H1 (cell line): ENCODE results near the gene CD226. TPM values are rescaled to one million over a fixed set of nuclear protein-coding genes. Genes with fewer than 3 reads are reported as not detected.
A peak's percentile ranks its signal among the peaks of the same experiment; 100 is the strongest.

Experiments
- CTCF ChIA-PET: fragments of 300-600 bp; sonication (Branson Sonifier 250); formaldehyde crosslinking; loops from one replicate; lab custom pipeline; 2021; ENCODE audit not compliant: partially characterized antibody; lab: Charles Lee
- POLR2A ChIA-PET: fragments of 300-600 bp; sonication (Branson Sonifier 250); formaldehyde crosslinking; loops from one replicate; lab custom pipeline; 2021; ENCODE audit warnings: inconsistent platforms; ENCODE audit not compliant: partially characterized antibody; lab: Charles Lee
- DNase-seq, 2 experiments: peaks; one replicate each; pipeline versions ENCODE4 v3.0.0 to v3.0.0-alpha.2; 2010 to 2022; ENCODE audit warnings: low spot score in 2 of 2, low read depth in 1 of 2, mixed read lengths in 1 of 2
- FAIRE-seq: peaks from 2 replicates; lab custom pipeline; 2011; peaks lifted over from hg19 to GRCh38; lab: Jason Lieb, UNC
- H2AFZ ChIP-seq: 2 replicates; pipeline ENCODE4 v1.8.1; 2012; ENCODE audit warnings: low read length, inconsistent platforms
- H2AK5ac ChIP-seq: 2 replicates; pipeline ENCODE4 v1.6.1; 2013; ENCODE audit warnings: low read depth, low read length
- H2BK120ac ChIP-seq: replicated peaks from 2 replicates; pipeline ENCODE3; 2013; ENCODE audit warnings: low read depth, low read length, inconsistent platforms
- H2BK12ac ChIP-seq: 2 replicates; pipeline ENCODE4 v1.6.1; 2013; ENCODE audit warnings: low read depth, low read length
- H2BK15ac ChIP-seq: 2 replicates; pipeline ENCODE4 v1.6.1; 2013; ENCODE audit warnings: low read length
- H2BK20ac ChIP-seq: 2 replicates; pipeline ENCODE4 v1.6.1; 2013; ENCODE audit warnings: low read length
- H2BK5ac ChIP-seq: 2 replicates; pipeline ENCODE4 v1.6.1; 2013; ENCODE audit warnings: low read depth, low read length
- H3K14ac ChIP-seq: 2 replicates; pipeline ENCODE4 v1.6.1; 2013; ENCODE audit warnings: inconsistent platforms; ENCODE audit not compliant: insufficient read length
- H3K18ac ChIP-seq: 2 replicates; pipeline ENCODE4 v1.6.1; 2013; ENCODE audit warnings: low read length; ENCODE audit errors: extremely low read depth
- H3K23ac ChIP-seq: 2 replicates; pipeline ENCODE4 v1.6.1; 2013; ENCODE audit warnings: inconsistent platforms; ENCODE audit not compliant: insufficient read length
- H3K23me2 ChIP-seq: 2 replicates; pipeline ENCODE4 v1.6.1; 2013; ENCODE audit warnings: low read depth, low read length
- H3K27ac ChIP-seq: 2 replicates; pipeline ENCODE4 v1.6.1; 2011; ENCODE audit warnings: low read depth, low read length, inconsistent platforms
- H3K27me3 ChIP-seq, 4 experiments: replicated peaks in 1 of 4; 1 replicate in 1 of 4; 2 replicates in 3 of 4; pipeline versions ENCODE4 v1.6.1 to v1.8.1; 2011 to 2013; ENCODE audit warnings: low read length in 3 of 4, mild to moderate bottlenecking in 3 of 4, inconsistent platforms in 2 of 4, mixed read lengths in 2 of 4, moderate library complexity in 1 of 4; ENCODE audit not compliant: control insufficient read depth in 3 of 4, insufficient read depth in 3 of 4; ENCODE audit errors: extremely low read depth in 1 of 4
- H3K36me3 ChIP-seq, 4 experiments: 2 replicates each; pipeline versions ENCODE4 v1.6.1 to v1.8.1; 2011 to 2013; ENCODE audit warnings: mild to moderate bottlenecking in 4 of 4, low read length in 3 of 4, moderate library complexity in 2 of 4, control low read depth in 1 of 4, inconsistent platforms in 1 of 4; ENCODE audit not compliant: insufficient read depth in 4 of 4, control insufficient read depth in 2 of 4
- H3K4ac ChIP-seq: replicated peaks from 2 replicates; pipeline ENCODE3; 2013; ENCODE audit warnings: low read length, low read depth, mixed read lengths, inconsistent platforms; ENCODE audit not compliant: insufficient read length
- H3K4me1 ChIP-seq, 4 experiments: replicated peaks in 1 of 4; 1 replicate in 1 of 4; 2 replicates in 3 of 4; pipeline versions ENCODE4 v1.6.1 to v1.8.1; 2011 to 2013; ENCODE audit warnings: low read length in 3 of 4, inconsistent platforms in 2 of 4, mixed read lengths in 1 of 4; ENCODE audit not compliant: insufficient read depth in 4 of 4, control insufficient read depth in 3 of 4
- H3K4me2 ChIP-seq, 2 experiments: 2 replicates each; pipeline versions ENCODE4 v1.6.1 to v1.8.1; 2011 to 2013; ENCODE audit warnings: low read depth in 2 of 2, low read length in 2 of 2, control low read depth in 1 of 2, inconsistent platforms in 1 of 2, mild to moderate bottlenecking in 1 of 2; ENCODE audit not compliant: insufficient read depth in 1 of 2
- H3K4me3 ChIP-seq, 4 experiments: fragments of 200-600, 300-600 bp in 1 of 4; sonication (generic), shearing (Covaris generic), sonication (Bioruptor Twin) in 1 of 4; 2 replicates each; pipeline versions ENCODE4 v1.5.1 to v1.8.1; 2011 to 2016; ENCODE audit warnings: low read length in 4 of 4, low read depth in 3 of 4, control low read depth in 2 of 4, inconsistent platforms in 2 of 4, mild to moderate bottlenecking in 2 of 4, mixed read lengths in 1 of 4, moderate library complexity in 1 of 4; ENCODE audit not compliant: insufficient read depth in 2 of 4; ENCODE audit errors: extremely low read depth in 1 of 4
- H3K56ac ChIP-seq: replicated peaks from 2 replicates; pipeline ENCODE3; 2013; ENCODE audit warnings: low read depth, mild to moderate bottlenecking, mixed read lengths, low read length, inconsistent platforms; ENCODE audit not compliant: insufficient read length
- H3K79me1 ChIP-seq: 2 replicates; pipeline ENCODE4 v1.6.1; 2013; ENCODE audit warnings: low read depth, low read length, control low read depth
- H3K79me2 ChIP-seq, 2 experiments: 2 replicates each; pipeline versions ENCODE4 v1.6.1 to v1.8.1; 2012 to 2013; ENCODE audit warnings: low read length in 2 of 2, mild to moderate bottlenecking in 2 of 2, inconsistent platforms in 1 of 2; ENCODE audit not compliant: insufficient read depth in 2 of 2, control insufficient read depth in 1 of 2
- H3K9ac ChIP-seq, 4 experiments: replicated peaks in 1 of 4; 1 replicate in 1 of 4; 2 replicates in 3 of 4; pipeline versions ENCODE4 v1.6.1 to v1.8.1; 2011 to 2013; ENCODE audit warnings: low read depth in 3 of 4, low read length in 3 of 4, control low read depth in 2 of 4, mild to moderate bottlenecking in 2 of 4, moderate library complexity in 2 of 4, inconsistent platforms in 1 of 4; ENCODE audit errors: extremely low read depth in 1 of 4
- H3K9me3 ChIP-seq, 2 experiments: 2 replicates each; pipeline versions ENCODE4 v1.6.1 to v1.8.1; 2012 to 2013; ENCODE audit warnings: mild to moderate bottlenecking in 2 of 2, moderate library complexity in 2 of 2, control low read depth in 1 of 2, inconsistent platforms in 1 of 2, low read depth in 1 of 2, low read length in 1 of 2, mixed read lengths in 1 of 2; ENCODE audit not compliant: insufficient read depth in 2 of 2
- H4K20me1 ChIP-seq, 2 experiments: replicated peaks in 1 of 2; 2 replicates each; pipeline versions ENCODE3 to v1.8.1; 2011 to 2013; ENCODE audit warnings: inconsistent platforms in 2 of 2, low read length in 2 of 2, mild to moderate bottlenecking in 1 of 2; ENCODE audit not compliant: insufficient read depth in 2 of 2, control insufficient read depth in 1 of 2
- H4K5ac ChIP-seq: 2 replicates; pipeline ENCODE4 v1.6.1; 2013; ENCODE audit warnings: low read length, low read depth, mixed read lengths, inconsistent platforms; ENCODE audit not compliant: insufficient read length
- H4K8ac ChIP-seq: 2 replicates; pipeline ENCODE4 v1.8.0; 2013; ENCODE audit warnings: mild to moderate bottlenecking, moderate library complexity, low read length, inconsistent platforms; ENCODE audit not compliant: insufficient read depth; ENCODE audit errors: extremely low read depth
- H4K91ac ChIP-seq: replicated peaks from 2 replicates; pipeline ENCODE3; 2013; ENCODE audit warnings: low read length, mixed read lengths, inconsistent platforms; ENCODE audit not compliant: insufficient read length
- BACH1 ChIP-seq: IDR thresholded peaks from 2 replicates; pipeline ENCODE4 v1.6.1; 2012; ENCODE audit warnings: low read length, improper control_type of control experiment
- CEBPB ChIP-seq: IDR thresholded peaks from 2 replicates; pipeline ENCODE4 v1.6.1; 2012; ENCODE audit warnings: low read depth, low read length
- CREB1 ChIP-seq: IDR thresholded peaks from 2 replicates; pipeline ENCODE4 v1.6.1; 2012; ENCODE audit warnings: inconsistent platforms
- EP300 ChIP-seq, 2 experiments: IDR thresholded peaks; 1 replicate in 1 of 2; 2 replicates in 1 of 2; pipeline ENCODE4 v1.6.1; 2011 to 2012; ENCODE audit warnings: low read depth in 2 of 2, low read length in 2 of 2, mild to moderate bottlenecking in 2 of 2, borderline replicate concordance in 1 of 2, inconsistent platforms in 1 of 2, moderate library complexity in 1 of 2
- EZH2 ChIP-seq: fragments of 200-600 bp; sonication (generic); IDR thresholded peaks from 2 replicates; pipeline ENCODE4 v1.7.1; 2012; ENCODE audit warnings: low read depth, mild to moderate bottlenecking, moderate library complexity, low read length, inconsistent platforms; ENCODE audit not compliant: severe bottlenecking
- JUN ChIP-seq: IDR thresholded peaks from 2 replicates; pipeline ENCODE4 v1.6.1; 2011; ENCODE audit warnings: low read depth, mild to moderate bottlenecking, improper control_type of control experiment, low read length
- KDM5A ChIP-seq: fragments of 200-600 bp; IDR thresholded peaks from 2 replicates; pipeline ENCODE4 v1.7.1; 2012; ENCODE audit warnings: mild to moderate bottlenecking, low read length, inconsistent platforms, mixed read lengths
- NANOG ChIP-seq: IDR thresholded peaks from 2 replicates; pipeline ENCODE4 v1.6.1; 2011; ENCODE audit warnings: low read length, low read depth, mild to moderate bottlenecking, inconsistent platforms; ENCODE audit not compliant: insufficient read depth, poor library complexity, severe bottlenecking
- SIRT6 ChIP-seq: IDR thresholded peaks from one replicate; pipeline ENCODE4 v1.7.1; 2012; ENCODE audit warnings: low read length, inconsistent platforms
- SRF ChIP-seq: IDR thresholded peaks from 2 replicates; pipeline ENCODE4 v1.6.1; 2011; ENCODE audit warnings: mild to moderate bottlenecking, low read depth, low read length, moderate library complexity
- TAF7 ChIP-seq: optimal IDR thresholded peaks from 2 replicates; pipeline ENCODE3; 2011; ENCODE audit warnings: low read depth, mild to moderate bottlenecking, inconsistent platforms, low read length, moderate library complexity, borderline replicate concordance
- WGBS, 2 experiments: shearing (Covaris generic) in 1 of 2; methylation state at CpG; one replicate each; pipeline versions ENCODE4 v1.1.6 to v1.1.7; 2013 to 2015; ENCODE audit warnings: low lambda C conversion rate in 2 of 2, mixed read lengths in 2 of 2, inconsistent platforms in 1 of 2, low coverage in 1 of 2, missing lambda C conversion rate in 1 of 2; ENCODE audit not compliant: insufficient replicate concordance in 2 of 2, insufficient coverage in 1 of 2, insufficient read length in 1 of 2; ENCODE audit errors: extremely low coverage in 1 of 2, missing lambda C conversion rate in 1 of 2; 5-methylcytosine and 5-hydroxymethylcytosine counted together
- polyA plus RNA-seq, 7 experiments: library from polyadenylated mRNA; depleted of rRNA in 3 of 7; stranded (reverse) in 5 of 7; unstranded in 2 of 7; fragments of >200 nt in 5 of 7; fragments of 200-250 nt in 2 of 7; gene quantifications; 1 replicate in 5 of 7; 2 replicates in 1 of 7; 4 replicates in 1 of 7; pipeline versions ENCODE4 v1.2.1 to v1.2.3, GENCODE V29; 2011 to 2013; ENCODE audit warnings: missing spikeins in 2 of 7, mixed read lengths in 2 of 7
- total RNA-seq: library from RNA; stranded (reverse); fragmentation: NEBNext Ultra II Directional; extraction: Animal tissue kit (Norgen Biotek cat#: 25700); gene quantifications from 2 replicates; pipeline ENCODE4 v1.2.1, GENCODE V29; 2021

CD226 gene
- total and polyA plus RNA-seq, 2 of the 8 experiments (the other 6 are each of a cell fraction or from before 2014, with no cell fraction given): not detected

GRCh38 chr18:69838620-69839411, 108.9 kb downstream of the CD226 start:
- Histone ChIP-seq H3K9me3 (no peaks in the 10 kb centered on the region), H2BK5ac (no peak overlapping the region), H4K5ac (no peak overlapping the region), H3K79me1 (no peaks in the 10 kb centered on the region), H3K36me3 (no peaks in the 10 kb centered on the region; a peak in 1 of 8 replicates), H2BK20ac (no peak overlapping the region), H3K79me2 (no peaks in the 10 kb centered on the region), H2BK120ac (no peak overlapping the region), H3K27me3 (no peaks in the 10 kb centered on the region), H2AFZ (no peak overlapping the region), H4K91ac (no peak overlapping the region), H3K4me2 (no peak overlapping the region), H3K4me1 (no peaks in the 10 kb centered on the region; a peak in 1 of 7 replicates), H3K56ac (no peak overlapping the region), H2BK12ac (no peak overlapping the region), H3K27ac (no peak overlapping the region), H4K20me1 (no peaks in the 10 kb centered on the region), H3K14ac (no peak overlapping the region), H2BK15ac (no peak overlapping the region), H3K18ac (no peak overlapping the region), H3K23ac (no peak overlapping the region), H2AK5ac (no peak overlapping the region), H3K23me2 (no peaks in the 10 kb centered on the region; the same call in 1 of the 2 replicates), H3K4ac (no peak overlapping the region), H3K9ac (no peak overlapping the region), H4K8ac (no peak overlapping the region), H3K4me3 (no peak overlapping the region)
- 94% methylated on average over 3 of the region's 3 CpGs; no CpG with 5 or more reads in 1 of the 2 experiments for WGBS, 2 experiments
- no peak for TF ChIP-seq BACH1
- no peak for TF ChIP-seq TAF7
- TF ChIP-seq EP300 (IDR thresholded peaks at IDR 0.05; ENCODE audit: borderline replicate concordance in 1 of 2, low read depth in 2 of 2, low read length in 2 of 2): no peak
- no peak for TF ChIP-seq CREB1
- TF ChIP-seq CEBPB: no peak
- TF ChIP-seq JUN: no peak
- TF ChIP-seq NANOG: no peak
- TF ChIP-seq KDM5A: no peak
- no peak for TF ChIP-seq EZH2
- TF ChIP-seq SIRT6: no peak
- TF ChIP-seq SRF: no peak
- DNase-seq (peak; percentile 41 to 59), FAIRE-seq (peak; percentile 7)
- ChIA-PET CTCF (interaction anchor here (0.6 to 1.8 kb wide), 8 partner anchors 10 to 248 kb away, joined by 3 to 8 read pairs (median 4); no protein-coding TSS in a partner anchor), POLR2A (interaction anchor here (0.8 kb wide), 1 partner anchor 197 kb away, joined by 4 read pairs; no protein-coding TSS in a partner anchor)
